ENCODE results near the gene PDS5A. TPM values are rescaled to one million over a fixed set of nuclear protein-coding genes. Genes with fewer than 3 reads are reported as not detected.
"Not testable (repeated sequence)": the region's sequence is repeated elsewhere in the genome, so short reads cannot be mapped to it uniquely, and the experiment has no call there.

The PDS5A gene
- total RNA-seq, 2 donors from 2014 or later = 84.4 to 150 TPM

DNA sequence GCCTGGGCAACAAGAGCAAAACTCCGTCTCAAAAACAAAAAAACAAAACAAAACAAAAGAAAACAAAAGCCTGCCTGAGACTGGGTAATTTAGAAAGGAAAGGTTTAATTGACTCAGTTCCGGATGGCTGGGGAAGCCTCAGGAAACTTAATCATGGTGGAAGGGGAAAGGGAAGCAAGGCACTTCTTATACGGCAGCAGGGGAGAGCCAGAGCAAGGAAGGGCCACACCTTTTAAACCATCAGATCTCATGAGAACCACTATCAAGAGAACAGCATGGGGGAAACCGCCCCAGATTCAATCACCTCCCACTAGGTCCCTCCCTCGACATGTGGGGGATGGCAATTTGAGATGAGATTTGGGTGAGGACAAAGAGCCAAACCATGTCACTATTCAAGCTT, 157.5 kb downstream of the PDS5A start:
- Mint-ChIP-seq H3K27me3 (no peaks in the 10 kb centered on the region), H3K27ac (no peak overlapping the region)
- ATAC-seq = no peak

GRCh38 chr4:39818646-39819045, 159.1 kb downstream of the PDS5A start:
- H3K9me3 Mint-ChIP-seq = peaks cover 4% of the 10 kb centered on the region
- no peak for DNase-seq (ENCODE audit: low spot score)
- no peaks in the 10 kb centered on the region for H3K27me3 Mint-ChIP-seq
- H3K4me1 Mint-ChIP-seq (ENCODE audit: low read depth in 2 of 2) = peaks cover 0 to 10% of the 10 kb centered on the region in 2 donors
- no peak for ATAC-seq
- H3K4me3 Mint-ChIP-seq = no peak overlapping the region
- H3K27ac Mint-ChIP-seq = no peak overlapping the region
- H3K36me3 Mint-ChIP-seq = peaks cover 4% of the 10 kb centered on the region

More for the DNA sequence above, 157.5 kb downstream of the PDS5A start:
- no peak overlapping the region for H3K4me3 Mint-ChIP-seq
- H3K36me3 Mint-ChIP-seq = no peaks in the 10 kb centered on the region
- H3K4me1 Mint-ChIP-seq (ENCODE audit: low read depth in 2 of 2) = no peaks in the 10 kb centered on the region
- no peak for DNase-seq (ENCODE audit: low spot score)
- H3K9me3 Mint-ChIP-seq = no peaks in the 10 kb centered on the region

GRCh38 chr4:39814403-39815185, 163.1 kb downstream of the PDS5A start:
- DNase-seq (ENCODE audit: low spot score) = no peak
- peaks cover 13% of the 10 kb centered on the region for H3K36me3 Mint-ChIP-seq
- H3K9me3 Mint-ChIP-seq = peaks cover 8% of the 10 kb centered on the region
- ATAC-seq = peak; percentile 45 to 46
- H3K27ac Mint-ChIP-seq = peak overlapping the region; percentile 59 to 83
- no peaks in the 10 kb centered on the region for H3K27me3 Mint-ChIP-seq
- H3K4me1 Mint-ChIP-seq (ENCODE audit: low read depth in 2 of 2) = peaks cover 13 to 20% of the 10 kb centered on the region in 2 donors
- H3K4me3 Mint-ChIP-seq = peak overlapping the region; percentile 20

- ATAC-seq; H3K4me3 Mint-ChIP-seq; DNase-seq (ENCODE audit: low spot score); H3K9me3 Mint-ChIP-seq; H3K27me3 Mint-ChIP-seq: not testable (repeated sequence)
- H3K4me1 Mint-ChIP-seq (ENCODE audit: low read depth in 2 of 2) = peaks cover 13 to 20% of the 10 kb centered on the region in 2 donors
- peak overlapping the region in 1 of 2 donors; percentile 83 for H3K27ac Mint-ChIP-seq
- peaks cover 13% of the 10 kb centered on the region for H3K36me3 Mint-ChIP-seq
Measured at GRCh38 chr4:39813761-39814160, 163.9 kb downstream of the PDS5A start.

DNA sequence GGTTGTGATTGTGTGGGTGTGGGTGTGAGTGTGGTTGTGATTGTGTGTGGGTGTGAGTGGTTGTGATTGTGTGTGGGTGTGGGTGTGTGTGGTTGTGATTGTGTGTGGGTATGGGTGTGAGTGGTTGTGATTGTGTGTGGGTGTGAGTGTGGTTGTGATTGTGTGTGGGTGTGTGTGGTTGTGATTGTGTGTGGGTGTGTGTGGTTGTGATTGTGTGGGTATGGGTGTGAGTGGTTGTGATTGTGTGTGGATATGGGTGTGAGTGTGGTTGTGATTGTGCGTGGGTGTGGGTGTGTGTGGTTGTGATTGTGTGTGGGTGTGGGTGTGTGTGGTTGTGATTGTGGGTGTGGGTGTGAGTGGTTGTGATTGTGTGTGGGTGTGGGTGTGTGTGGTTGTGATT, 164.7 kb downstream of the PDS5A start:
- peak overlapping the region; percentile 9 for H3K4me3 Mint-ChIP-seq
- peaks cover 13 to 20% of the 10 kb centered on the region in 2 donors for H3K4me1 Mint-ChIP-seq (ENCODE audit: low read depth in 2 of 2)
- H3K27me3 Mint-ChIP-seq; H3K9me3 Mint-ChIP-seq; ATAC-seq; DNase-seq (ENCODE audit: low spot score): not testable (repeated sequence)
- peak overlapping the region; percentile 69 to 95 for H3K27ac Mint-ChIP-seq
- H3K36me3 Mint-ChIP-seq = peaks cover 13% of the 10 kb centered on the region

GRCh38 chr4:39812500-39812899, 165.2 kb downstream of the PDS5A start:
- Mint-ChIP-seq H3K27ac (peak overlapping the region; percentile 69 to 95), H3K4me3 (peak overlapping the region; percentile 9), H3K27me3 (no peaks in the 10 kb centered on the region), H3K9me3 (peaks cover 8% of the 10 kb centered on the region), H3K36me3 (peaks cover 13% of the 10 kb centered on the region), H3K4me1 (ENCODE audit: low read depth in 2 of 2) (peaks cover 13 to 20% of the 10 kb centered on the region in 2 donors)
- DNase-seq (ENCODE audit: low spot score) = no peak
- no peak for ATAC-seq

- H3K9me3 Mint-ChIP-seq = peaks cover 4% of the 10 kb centered on the region
- H3K36me3 Mint-ChIP-seq = peaks cover 9% of the 10 kb centered on the region
- H3K27ac Mint-ChIP-seq = no peak overlapping the region
- ATAC-seq (no peak), DNase-seq (ENCODE audit: low spot score) (no peak)
- no peak overlapping the region for H3K4me3 Mint-ChIP-seq
- no peaks in the 10 kb centered on the region for H3K27me3 Mint-ChIP-seq
- peaks cover 10 to 13% of the 10 kb centered on the region in 2 donors for H3K4me1 Mint-ChIP-seq (ENCODE audit: low read depth in 2 of 2)
Measured at GRCh38 chr4:39808231-39808749, 169.4 kb downstream of the PDS5A start.

GRCh38 chr4:39802005-39802404, 175.7 kb downstream of the PDS5A start:
- Mint-ChIP-seq H3K36me3 (no peaks in the 10 kb centered on the region), H3K4me1 (ENCODE audit: low read depth in 2 of 2) (no peaks in the 10 kb centered on the region), H3K9me3 (no peaks in the 10 kb centered on the region), H3K4me3 (no peak overlapping the region), H3K27ac (no peak overlapping the region), H3K27me3 (peaks cover 0 to 2% of the 10 kb centered on the region in 2 donors)
- ATAC-seq (no peak), DNase-seq (ENCODE audit: low spot score) (no peak)

DNA sequence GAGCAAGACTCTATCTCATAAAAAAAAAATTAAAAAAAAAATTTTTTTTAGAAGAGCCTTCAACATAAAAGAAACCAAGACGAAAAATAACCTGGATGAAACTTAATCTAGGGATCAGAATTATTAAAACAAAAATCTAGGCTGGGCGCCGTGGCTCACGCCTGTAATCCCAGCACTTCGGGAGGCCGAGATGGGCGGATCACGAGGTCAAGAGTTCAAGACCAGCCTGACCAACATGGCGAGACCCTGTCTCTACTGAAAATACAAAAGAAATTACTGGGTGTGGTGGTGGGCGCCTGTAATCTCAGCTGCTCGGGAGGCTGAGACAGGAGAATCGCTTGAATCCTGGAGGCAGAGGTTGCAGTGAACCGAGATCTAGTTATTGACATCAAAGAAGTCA, 184.7 kb downstream of the PDS5A start:
- not testable (repeated sequence) for H3K4me3 Mint-ChIP-seq; H3K27ac Mint-ChIP-seq; H3K36me3 Mint-ChIP-seq; ATAC-seq; H3K9me3 Mint-ChIP-seq; H3K27me3 Mint-ChIP-seq; DNase-seq (ENCODE audit: low spot score); H3K4me1 Mint-ChIP-seq (ENCODE audit: low read depth in 2 of 2)

DNA sequence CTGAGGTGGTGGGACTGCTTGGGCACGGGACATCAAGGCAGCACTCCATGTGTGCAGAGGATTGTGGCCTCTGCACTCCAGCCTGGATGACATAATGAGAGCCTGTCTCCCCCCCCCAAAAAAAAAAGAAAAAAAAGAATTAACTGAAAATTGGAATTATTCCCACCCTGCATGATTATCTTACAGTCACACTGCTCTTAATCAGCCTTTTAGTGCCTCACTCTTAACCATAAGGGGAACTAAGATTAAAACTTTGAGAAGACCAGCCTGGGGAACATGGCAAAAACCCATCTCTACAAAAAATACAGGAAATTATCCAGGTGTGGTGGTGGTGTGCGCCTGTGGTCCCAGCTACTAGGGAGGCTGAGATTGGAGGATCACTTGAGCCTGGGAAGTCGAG, 185.2 kb downstream of the PDS5A start:
- Mint-ChIP-seq H3K9me3 (no peaks in the 10 kb centered on the region), H3K36me3 (no peaks in the 10 kb centered on the region), H3K4me1 (ENCODE audit: low read depth in 2 of 2) (no peaks in the 10 kb centered on the region), H3K27me3 (no peaks in the 10 kb centered on the region), H3K4me3 (no peak overlapping the region), H3K27ac (no peak overlapping the region)
- ATAC-seq = no peak
- no peak for DNase-seq (ENCODE audit: low spot score)

DNA sequence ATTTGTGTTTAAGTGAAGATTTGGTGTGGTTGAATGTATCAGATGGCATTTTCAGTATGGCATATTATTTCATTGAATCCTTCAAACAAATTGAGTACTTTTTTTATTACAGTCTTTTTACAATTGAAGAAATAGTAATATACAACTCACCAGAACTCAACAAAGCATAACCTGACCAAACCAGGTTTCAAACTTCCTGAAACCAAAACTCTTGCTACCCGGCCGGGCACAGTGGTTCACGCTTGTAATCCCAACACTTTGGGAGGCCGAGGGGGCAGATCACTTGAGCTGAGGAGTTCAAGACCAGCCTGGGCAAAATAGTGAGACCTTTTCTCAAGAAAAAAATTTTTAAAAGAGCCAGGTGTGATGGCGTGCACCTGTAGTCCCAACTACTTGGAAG, 185.6 kb downstream of the PDS5A start:
- ATAC-seq = no peak
- Mint-ChIP-seq H3K36me3 (no peaks in the 10 kb centered on the region), H3K4me3 (no peak overlapping the region), H3K4me1 (ENCODE audit: low read depth in 2 of 2) (no peaks in the 10 kb centered on the region), H3K27me3 (no peaks in the 10 kb centered on the region), H3K27ac (no peak overlapping the region), H3K9me3 (no peaks in the 10 kb centered on the region)
- no peak for DNase-seq (ENCODE audit: low spot score)

GRCh38 chr4:39786838-39787237, 190.9 kb downstream of the PDS5A start:
- Mint-ChIP-seq H3K4me3 (no peak overlapping the region), H3K27ac (no peak overlapping the region), H3K27me3 (no peaks in the 10 kb centered on the region), H3K9me3 (no peaks in the 10 kb centered on the region), H3K4me1 (ENCODE audit: low read depth in 2 of 2) (no peaks in the 10 kb centered on the region), H3K36me3 (no peaks in the 10 kb centered on the region)
- ATAC-seq = no peak
- no peak for DNase-seq (ENCODE audit: low spot score)

- H3K36me3 Mint-ChIP-seq = no peaks in the 10 kb centered on the region
- ATAC-seq (no peak), DNase-seq (ENCODE audit: low spot score) (no peak)
- no peaks in the 10 kb centered on the region for H3K4me1 Mint-ChIP-seq (ENCODE audit: low read depth in 2 of 2)
- H3K9me3 Mint-ChIP-seq = no peaks in the 10 kb centered on the region
- H3K4me3 Mint-ChIP-seq = no peak overlapping the region
- no peak overlapping the region for H3K27ac Mint-ChIP-seq
- H3K27me3 Mint-ChIP-seq = no peaks in the 10 kb centered on the region
Measured at GRCh38 chr4:39785083-39785482, 192.6 kb downstream of the PDS5A start.

- H3K36me3 Mint-ChIP-seq; H3K9me3 Mint-ChIP-seq; H3K27ac Mint-ChIP-seq; H3K4me1 Mint-ChIP-seq (ENCODE audit: low read depth in 2 of 2); H3K27me3 Mint-ChIP-seq; DNase-seq (ENCODE audit: low spot score); ATAC-seq; H3K4me3 Mint-ChIP-seq: not testable (repeated sequence)
Measured at GRCh38 chr4:39781988-39782387, 195.7 kb downstream of the PDS5A start.
